ENCODE results near the gene ZNF526.

DNA sequence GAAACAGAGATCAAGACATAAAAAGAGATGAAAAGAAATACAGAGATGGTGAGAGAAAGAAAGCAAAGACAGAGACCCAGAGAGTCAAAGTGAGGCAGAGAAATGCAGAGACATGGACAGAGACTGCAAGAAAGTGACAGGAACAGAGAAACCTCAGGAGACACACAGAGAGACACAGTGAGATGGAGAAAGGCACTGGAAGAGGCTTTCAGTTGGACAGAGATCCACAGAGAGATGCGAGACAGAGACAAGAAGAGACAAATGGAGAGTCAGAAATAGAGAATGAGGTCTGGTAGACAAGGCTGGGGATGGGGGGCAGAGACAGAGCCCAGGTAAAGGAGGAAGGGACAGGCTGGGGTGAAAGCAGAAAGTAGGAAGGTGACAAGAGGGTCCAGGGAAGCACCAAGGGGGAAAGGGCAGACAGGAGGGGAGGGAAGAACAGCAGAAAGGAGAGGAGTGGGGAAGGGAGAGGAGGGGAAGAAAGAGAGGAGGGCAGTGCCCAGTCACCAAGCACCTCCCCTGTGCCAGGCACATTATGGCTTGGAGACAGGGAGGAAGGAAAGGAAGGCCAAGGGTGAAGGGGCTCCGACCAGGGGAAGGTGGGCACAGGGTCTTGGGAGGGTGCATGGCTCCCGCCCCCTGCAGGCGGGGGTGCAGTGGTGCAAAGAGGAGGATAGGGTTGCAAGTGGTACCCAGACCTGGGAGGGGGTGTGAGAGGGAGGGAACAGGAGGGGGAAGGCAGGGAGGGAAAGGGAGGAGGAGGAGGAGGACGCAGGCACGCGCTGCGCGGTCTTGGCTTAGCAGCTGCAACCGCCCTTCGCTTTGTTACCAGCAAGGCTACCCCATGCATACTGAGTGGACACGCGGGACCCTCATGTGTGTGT, 41.1 kb upstream of the ZNF526 start:
- TF ChIP-seq, protein P1, sequence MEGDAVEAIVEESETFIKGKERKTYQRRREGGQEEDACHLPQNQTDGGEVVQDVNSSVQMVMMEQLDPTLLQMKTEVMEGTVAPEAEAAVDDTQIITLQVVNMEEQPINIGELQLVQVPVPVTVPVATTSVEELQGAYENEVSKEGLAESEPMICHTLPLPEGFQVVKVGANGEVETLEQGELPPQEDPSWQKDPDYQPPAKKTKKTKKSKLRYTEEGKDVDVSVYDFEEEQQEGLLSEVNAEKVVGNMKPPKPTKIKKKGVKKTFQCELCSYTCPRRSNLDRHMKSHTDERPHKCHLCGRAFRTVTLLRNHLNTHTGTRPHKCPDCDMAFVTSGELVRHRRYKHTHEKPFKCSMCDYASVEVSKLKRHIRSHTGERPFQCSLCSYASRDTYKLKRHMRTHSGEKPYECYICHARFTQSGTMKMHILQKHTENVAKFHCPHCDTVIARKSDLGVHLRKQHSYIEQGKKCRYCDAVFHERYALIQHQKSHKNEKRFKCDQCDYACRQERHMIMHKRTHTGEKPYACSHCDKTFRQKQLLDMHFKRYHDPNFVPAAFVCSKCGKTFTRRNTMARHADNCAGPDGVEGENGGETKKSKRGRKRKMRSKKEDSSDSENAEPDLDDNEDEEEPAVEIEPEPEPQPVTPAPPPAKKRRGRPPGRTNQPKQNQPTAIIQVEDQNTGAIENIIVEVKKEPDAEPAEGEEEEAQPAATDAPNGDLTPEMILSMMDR (IDR thresholded peaks at IDR 0.05) = no peak
- TF ChIP-seq EP300 (IDR thresholded peaks at IDR 0.05) (no peak), POLR2A (IDR thresholded peaks at IDR 0.05) (no peak)

All from ovary (tissue), 3 donors.